ENCODE measurements around the gene CHI3L1.

DNA sequence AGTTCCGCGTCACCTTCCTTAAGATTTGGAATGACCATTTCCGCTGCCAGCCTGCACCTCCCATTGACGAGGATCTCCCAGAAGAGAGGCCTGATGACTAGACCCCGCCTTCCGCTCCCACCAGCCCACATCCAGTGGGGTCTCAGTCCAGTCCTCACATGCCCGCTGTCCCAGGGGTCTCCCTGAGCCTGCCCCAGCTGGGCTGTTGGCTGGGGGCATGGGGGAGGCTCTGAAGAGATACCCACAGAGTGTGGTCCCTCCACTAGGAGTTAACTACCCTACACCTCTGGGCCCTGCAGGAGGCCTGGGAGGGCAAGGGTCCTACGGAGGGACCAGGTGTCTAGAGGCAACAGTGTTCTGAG, 20.7 kb downstream of the CHI3L1 start:
- TF ChIP-seq FOXP2 (optimal IDR thresholded peaks at IDR 0.05; ENCODE audit: borderline replicate concordance, extremely low read depth, extremely low read length, insufficient read depth) (no peak), SIN3A (IDR thresholded peaks at IDR 0.05; ENCODE audit: borderline replicate concordance, insufficient read depth, low read length) (no peak), POLR2AphosphoS5 (IDR thresholded peaks at IDR 0.05; ENCODE audit: low read depth, low read length) (no peak), TAF1 (IDR thresholded peaks at IDR 0.05; ENCODE audit: borderline replicate concordance, insufficient read depth, low read length) (no peak)
- TF ChIP-seq, protein P1, sequence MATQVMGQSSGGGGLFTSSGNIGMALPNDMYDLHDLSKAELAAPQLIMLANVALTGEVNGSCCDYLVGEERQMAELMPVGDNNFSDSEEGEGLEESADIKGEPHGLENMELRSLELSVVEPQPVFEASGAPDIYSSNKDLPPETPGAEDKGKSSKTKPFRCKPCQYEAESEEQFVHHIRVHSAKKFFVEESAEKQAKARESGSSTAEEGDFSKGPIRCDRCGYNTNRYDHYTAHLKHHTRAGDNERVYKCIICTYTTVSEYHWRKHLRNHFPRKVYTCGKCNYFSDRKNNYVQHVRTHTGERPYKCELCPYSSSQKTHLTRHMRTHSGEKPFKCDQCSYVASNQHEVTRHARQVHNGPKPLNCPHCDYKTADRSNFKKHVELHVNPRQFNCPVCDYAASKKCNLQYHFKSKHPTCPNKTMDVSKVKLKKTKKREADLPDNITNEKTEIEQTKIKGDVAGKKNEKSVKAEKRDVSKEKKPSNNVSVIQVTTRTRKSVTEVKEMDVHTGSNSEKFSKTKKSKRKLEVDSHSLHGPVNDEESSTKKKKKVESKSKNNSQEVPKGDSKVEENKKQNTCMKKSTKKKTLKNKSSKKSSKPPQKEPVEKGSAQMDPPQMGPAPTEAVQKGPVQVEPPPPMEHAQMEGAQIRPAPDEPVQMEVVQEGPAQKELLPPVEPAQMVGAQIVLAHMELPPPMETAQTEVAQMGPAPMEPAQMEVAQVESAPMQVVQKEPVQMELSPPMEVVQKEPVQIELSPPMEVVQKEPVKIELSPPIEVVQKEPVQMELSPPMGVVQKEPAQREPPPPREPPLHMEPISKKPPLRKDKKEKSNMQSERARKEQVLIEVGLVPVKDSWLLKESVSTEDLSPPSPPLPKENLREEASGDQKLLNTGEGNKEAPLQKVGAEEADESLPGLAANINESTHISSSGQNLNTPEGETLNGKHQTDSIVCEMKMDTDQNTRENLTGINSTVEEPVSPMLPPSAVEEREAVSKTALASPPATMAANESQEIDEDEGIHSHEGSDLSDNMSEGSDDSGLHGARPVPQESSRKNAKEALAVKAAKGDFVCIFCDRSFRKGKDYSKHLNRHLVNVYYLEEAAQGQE (IDR thresholded peaks at IDR 0.05; ENCODE audit: insufficient read depth in 1 of 2, low read depth in 2 of 2, low read length in 2 of 2): no peak

All from PFSK-1 (cell line).